GM21786 (cell line): ENCODE data around the gene DPF3.

Experiments
- ATAC-seq: cut with Tn5 transposase; IDR thresholded peaks from one replicate; pipeline ENCODE4 v1.9.1; 2021; ENCODE audit not compliant: unreplicated experiment

Gene DPF3

DNA sequence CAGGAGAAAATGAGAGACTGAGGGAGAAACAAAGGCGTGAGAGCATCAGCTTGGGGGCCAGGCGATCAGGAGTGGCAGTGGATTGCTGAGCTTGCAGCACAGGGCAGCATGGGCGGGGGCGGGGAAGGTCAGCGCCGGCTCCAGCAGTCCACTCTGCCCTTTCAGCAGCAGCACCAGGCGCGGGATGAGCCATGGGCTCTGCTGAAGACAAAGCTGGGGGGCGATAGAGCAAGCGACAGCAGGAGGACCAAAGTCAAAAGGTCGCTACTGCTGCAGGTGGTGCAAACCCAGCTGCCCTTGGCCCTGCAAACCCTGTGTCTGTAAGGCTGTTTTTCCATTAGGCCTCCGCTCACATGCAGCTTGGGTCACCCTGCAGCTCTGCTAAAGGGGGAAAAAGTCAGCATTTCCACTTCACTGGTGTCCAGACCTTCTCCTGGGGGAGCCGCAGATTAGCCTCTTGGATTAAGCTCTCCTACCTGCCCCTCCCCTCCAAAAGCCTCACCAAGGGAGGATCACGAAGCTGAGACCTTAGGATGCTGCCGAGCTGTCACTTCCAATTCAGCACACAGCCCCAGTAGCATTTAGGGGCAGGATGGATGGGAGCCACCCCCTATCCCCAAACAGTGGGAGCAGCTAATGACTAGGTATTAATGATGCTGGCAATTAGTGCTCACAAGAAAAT lies 204.8 kb downstream of the DPF3 start:
- no peak for ATAC-seq

DNA sequence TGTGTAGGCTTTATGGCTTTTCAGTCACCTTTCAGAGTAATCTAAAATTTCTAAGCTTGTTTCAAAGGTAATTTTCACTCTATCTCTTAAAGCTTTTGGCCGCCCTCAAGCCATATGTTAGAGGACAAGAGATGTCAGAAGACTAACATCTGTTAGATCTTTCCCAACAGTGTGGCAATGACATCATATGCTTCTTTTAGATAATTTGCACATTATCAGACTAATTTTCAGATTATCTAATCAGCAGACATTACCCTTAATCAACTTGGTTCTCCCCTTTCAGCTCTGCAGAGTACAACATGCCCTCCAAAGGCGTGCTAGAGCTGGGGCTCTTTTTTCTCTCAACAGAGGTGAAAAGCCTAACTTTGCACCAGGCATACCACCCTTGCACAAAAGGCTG lies 207.1 kb downstream of the DPF3 start:
- ATAC-seq = no peak

GRCh38 chr14:72686101-72686500 lies 207.8 kb downstream of the DPF3 start:
- ATAC-seq = no peak

GRCh38 chr14:72685456-72685855 lies 208.4 kb downstream of the DPF3 start:
- no peak for ATAC-seq

- ATAC-seq = no peak
Measured at GRCh38 chr14:72683787-72684186, 210.1 kb downstream of the DPF3 start.

DNA sequence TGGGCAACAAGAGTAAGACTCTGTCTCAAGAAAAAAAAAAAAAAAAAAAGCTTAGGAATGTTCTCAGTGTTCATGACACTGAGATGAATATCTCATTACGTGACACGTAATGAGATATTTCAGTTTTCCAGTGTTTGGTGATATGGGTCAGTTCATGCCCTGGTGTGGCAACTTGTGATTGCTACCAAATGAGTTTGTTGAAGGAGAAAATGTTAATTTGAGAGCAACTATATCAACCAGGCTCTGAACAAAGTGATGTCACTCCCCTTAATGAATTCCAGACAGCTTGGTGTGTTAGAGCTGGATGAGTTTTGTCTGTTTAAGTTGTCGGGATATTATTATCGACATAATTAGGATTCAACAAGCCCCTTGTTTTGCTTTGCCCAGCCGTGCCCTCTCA lies 211.7 kb downstream of the DPF3 start:
- no peak for ATAC-seq

- ATAC-seq = no peak
Measured at GRCh38 chr14:72680853-72681640, 212.9 kb downstream of the DPF3 start.

GRCh38 chr14:72679536-72680151 lies 214.3 kb downstream of the DPF3 start:
- no peak for ATAC-seq

GRCh38 chr14:72679141-72679535 lies 214.8 kb downstream of the DPF3 start:
- ATAC-seq = no peak

DNA sequence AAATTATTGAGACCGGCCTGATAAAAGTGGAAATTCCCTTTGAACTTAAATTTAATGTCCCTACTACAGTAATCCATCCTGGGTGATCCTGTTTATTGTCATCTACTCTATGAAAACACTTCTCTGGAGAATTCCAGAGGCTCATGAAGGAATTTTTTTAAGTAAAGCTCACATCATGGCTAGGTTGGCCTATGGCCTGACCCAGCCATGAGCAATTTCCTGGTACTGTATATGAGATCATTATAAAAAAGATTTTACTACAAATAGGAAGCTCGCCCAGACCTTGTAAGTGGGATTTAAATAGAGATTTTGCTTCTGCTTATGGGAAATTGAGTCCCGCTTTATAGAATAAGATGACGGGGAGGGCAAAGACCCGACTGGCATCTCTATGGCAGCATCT lies 215.5 kb downstream of the DPF3 start:
- no peak for ATAC-seq

GRCh38 chr14:72677664-72678063 lies 216.2 kb downstream of the DPF3 start:
- ATAC-seq = no peak

DNA sequence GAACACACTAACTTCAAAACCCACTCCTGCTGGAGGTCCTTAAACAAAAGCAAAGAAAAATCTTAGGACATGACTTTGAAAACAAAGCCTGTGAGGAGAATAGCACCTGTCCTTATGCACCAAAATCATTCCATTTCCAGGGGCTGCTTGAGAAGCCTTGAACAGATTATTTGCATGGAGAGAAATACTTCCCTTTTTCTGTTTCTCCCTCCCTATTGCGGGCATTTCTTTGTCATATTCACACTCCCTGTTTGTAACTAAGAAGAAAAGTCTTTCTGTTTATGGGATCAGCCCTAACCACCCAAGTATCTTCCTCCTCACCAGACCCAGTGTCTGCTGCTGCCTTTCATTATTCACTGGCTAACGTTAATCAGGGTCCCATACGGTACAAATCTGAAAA lies 218.8 kb downstream of the DPF3 start:
- ATAC-seq = no peak

GRCh38 chr14:72673179-72673578 lies 220.7 kb downstream of the DPF3 start:
- no peak for ATAC-seq

- no peak for ATAC-seq
Measured at GRCh38 chr14:72666610-72667009, 227.3 kb downstream of the DPF3 start.

DNA sequence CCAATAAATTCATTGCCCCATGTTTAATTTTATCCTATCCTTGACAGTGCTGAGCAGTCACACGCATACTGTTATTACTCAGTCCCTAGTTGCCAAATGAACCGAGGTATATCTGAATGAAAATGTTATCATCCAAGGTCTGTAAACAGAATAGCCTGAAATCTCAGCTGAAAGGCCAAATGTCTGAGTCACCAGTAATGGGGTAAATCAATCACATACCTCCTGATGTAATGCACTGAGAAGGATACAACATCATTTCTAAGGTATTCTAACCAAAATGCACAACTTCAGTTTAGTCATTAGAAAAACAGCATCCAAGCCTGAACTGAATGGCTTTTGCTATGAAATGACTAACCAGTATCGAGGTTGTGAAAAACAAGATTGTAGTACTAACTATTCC lies 228.6 kb downstream of the DPF3 start:
- ATAC-seq = no peak

DNA sequence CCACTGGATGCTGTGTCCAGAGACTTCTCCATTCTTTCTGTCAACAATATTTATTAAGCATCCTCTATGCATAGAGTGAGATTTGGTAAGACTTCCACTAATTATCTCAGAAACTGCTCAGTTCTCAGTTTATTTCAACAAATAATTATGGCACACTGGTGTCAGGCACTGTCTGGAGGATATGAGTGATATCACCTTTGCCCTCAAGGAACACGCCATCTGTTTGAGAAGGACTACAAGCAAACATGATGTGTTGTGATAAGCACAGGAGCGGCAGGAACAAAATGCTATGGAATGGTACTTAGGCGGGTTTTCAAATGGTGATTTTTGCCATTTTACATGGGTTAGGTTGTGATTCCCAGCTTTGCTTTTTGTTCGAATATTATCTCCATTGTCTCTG lies 229.2 kb downstream of the DPF3 start:
- no peak for ATAC-seq

DNA sequence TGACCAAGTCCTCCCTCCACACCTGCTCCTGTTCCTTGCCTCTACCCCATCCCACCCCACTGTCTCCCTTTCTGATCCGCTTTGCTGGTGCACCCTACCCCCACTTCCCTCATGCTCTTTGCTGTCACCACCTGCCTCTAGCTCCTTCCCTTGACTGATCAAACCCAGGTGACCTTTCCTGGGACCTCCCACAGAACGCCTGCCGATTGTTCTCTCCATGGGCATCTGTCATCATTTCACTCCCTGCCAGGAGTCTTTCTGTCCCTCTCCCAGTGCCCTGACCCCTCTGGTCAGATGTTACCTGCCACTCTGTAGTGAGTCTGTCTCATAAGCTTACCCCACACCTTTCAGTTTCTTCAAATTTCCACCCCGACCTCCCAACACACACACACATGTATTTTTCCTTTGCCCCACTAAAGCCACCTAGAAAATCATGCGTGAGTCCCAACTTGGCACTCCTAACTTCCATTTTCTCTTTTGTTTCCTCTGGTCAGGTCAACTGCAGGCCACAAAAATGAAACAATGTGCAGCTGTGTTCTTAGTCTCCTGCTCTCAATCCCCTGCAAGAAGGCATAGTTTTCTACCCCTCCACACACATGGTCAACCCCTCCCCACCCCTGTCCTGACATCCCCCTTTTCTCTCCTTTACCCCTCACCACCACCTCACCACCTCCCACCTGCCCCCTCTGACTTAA lies 229.8 kb downstream of the DPF3 start:
- ATAC-seq = no peak

DNA sequence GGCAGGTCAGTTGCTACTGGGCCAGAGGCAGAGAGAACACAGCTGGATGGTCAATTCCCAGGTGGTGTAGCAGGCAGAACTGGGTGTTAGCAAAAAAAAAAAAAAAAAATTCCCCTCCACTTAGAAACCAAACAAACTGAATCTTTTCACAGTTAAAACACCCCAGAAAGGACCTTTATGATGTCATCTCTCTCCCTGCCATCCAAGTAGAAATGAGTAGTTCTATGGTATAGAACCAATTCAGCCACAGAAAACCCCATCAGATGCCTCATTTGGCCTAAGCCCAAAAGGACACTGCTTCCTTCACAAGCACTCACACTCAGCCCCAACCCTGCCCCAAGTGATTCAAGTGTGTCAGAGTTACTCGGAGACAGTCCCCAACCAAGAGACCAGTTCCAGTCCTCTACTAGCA lies 230.8 kb downstream of the DPF3 start:
- ATAC-seq = no peak

DNA sequence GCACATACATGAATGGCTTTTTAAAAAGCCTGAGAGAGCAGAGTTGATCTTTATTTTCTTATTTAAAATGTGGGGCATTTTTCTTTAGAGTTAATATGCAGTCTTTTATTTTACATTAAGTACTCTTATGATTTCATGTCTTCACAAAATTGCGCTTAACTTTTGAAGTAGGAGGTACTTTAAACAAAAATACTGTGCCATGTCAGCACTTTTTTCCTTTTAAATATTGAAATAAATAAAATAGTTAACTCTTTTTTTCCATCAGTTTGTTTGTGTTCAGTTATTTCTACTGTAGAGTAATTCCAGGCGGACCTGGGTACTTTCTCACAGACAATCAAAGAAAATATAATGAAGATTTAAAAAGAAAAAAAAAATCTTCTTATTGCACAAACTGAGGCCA lies 231.7 kb downstream of the DPF3 start:
- no peak for ATAC-seq

- no peak for ATAC-seq
Measured at GRCh38 chr14:72657214-72657921, 236.5 kb downstream of the DPF3 start.

DNA sequence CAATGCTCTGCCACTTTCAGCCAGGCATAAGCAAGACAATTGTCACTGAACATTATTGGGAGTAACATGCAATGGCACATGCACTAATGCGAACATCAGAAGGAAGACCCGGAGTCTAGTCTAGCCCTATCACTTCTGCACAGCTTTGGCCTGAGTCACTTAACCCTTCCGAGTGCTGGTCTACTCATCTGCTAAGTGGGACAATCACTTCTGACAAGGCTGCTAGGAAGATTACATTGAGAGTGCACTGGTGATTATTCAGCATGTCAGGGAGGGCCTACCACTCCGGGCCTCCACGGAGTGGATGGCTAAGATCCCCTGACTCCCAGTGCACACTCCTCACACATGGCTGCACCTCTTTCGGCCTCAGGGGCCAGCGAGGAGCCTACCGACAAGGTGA lies 240.9 kb downstream of the DPF3 start:
- no peak for ATAC-seq
